Neural cell (in vitro differentiated cells): Measurements from ENCODE around the gene C14orf180. TPM values are rescaled to one million over a fixed set of nuclear protein-coding genes. Genes with fewer than 3 reads are reported as not detected.

Source experiments
- H2AFZ ChIP-seq: fragments of 200-600, 300-800 bp; sonication (generic), shearing (Covaris generic); 2 replicates; pipeline ENCODE4 v1.6.0; 2014; ENCODE audit warnings: low read depth, mild to moderate bottlenecking, antibody characterized with exemption, low read length, moderate library complexity
- H3F3A ChIP-seq: fragments of 200-600 bp; shearing (Covaris generic); 2 replicates; pipeline ENCODE4 v1.6.1; 2016; ENCODE audit warnings: mild to moderate bottlenecking, moderate library complexity, mixed read lengths, antibody characterized with exemption, low read length; ENCODE audit not compliant: insufficient read depth, poor library complexity, severe bottlenecking
- H3K27ac ChIP-seq: fragments of 200-600, 300-800 bp; sonication (generic), shearing (Covaris generic); 2 replicates; pipeline ENCODE4 v1.5.1; 2014; ENCODE audit warnings: mild to moderate bottlenecking, low read length, moderate library complexity
- H3K27me3 ChIP-seq: fragments of 300-800, 200-600 bp; sonication (generic), shearing (Covaris generic); 2 replicates; pipeline ENCODE4 v1.6.0; 2014; ENCODE audit warnings: mild to moderate bottlenecking, low read depth, low read length, moderate library complexity; ENCODE audit not compliant: insufficient read depth
- H3K36me3 ChIP-seq: fragments of 300-800, 200-600 bp; sonication (generic), shearing (Covaris generic); 2 replicates; pipeline ENCODE4 v1.5.1; 2014; ENCODE audit warnings: mild to moderate bottlenecking, antibody characterized with exemption, low read length, moderate library complexity; ENCODE audit not compliant: insufficient read depth
- H3K4me2 ChIP-seq: fragments of 300-800, 200-600 bp; sonication (generic), shearing (Covaris generic); 2 replicates; pipeline ENCODE4 v1.6.0; 2014; ENCODE audit warnings: mild to moderate bottlenecking, low read length
- H3K4me3 ChIP-seq: fragments of 300-800, 200-600 bp; sonication (generic), shearing (Covaris generic); 2 replicates; pipeline ENCODE4 v1.5.1; 2014; ENCODE audit warnings: mild to moderate bottlenecking, low read length, moderate library complexity
- H3K79me2 ChIP-seq: fragments of 200-600 bp; shearing (Covaris generic); replicated peaks from 2 replicates; pipeline ENCODE4 v1.6.0; 2014; ENCODE audit warnings: mild to moderate bottlenecking, low read length, moderate library complexity; ENCODE audit not compliant: insufficient read depth
- H3K9ac ChIP-seq: fragments of 300-800, 200-600 bp; sonication (generic), shearing (Covaris generic); 2 replicates; pipeline ENCODE4 v1.6.1; 2016; ENCODE audit warnings: mild to moderate bottlenecking, low read length, mixed read lengths
- H3K9me2 ChIP-seq: fragments of 200-600 bp; shearing (Covaris generic); 2 replicates; pipeline ENCODE4 v1.6.1; 2016; ENCODE audit warnings: mild to moderate bottlenecking, low read length, mixed read lengths; ENCODE audit not compliant: insufficient read depth
- H3K9me3 ChIP-seq: fragments of 200-600, 300-800 bp; sonication (generic), shearing (Covaris generic); 2 replicates; pipeline ENCODE4 v1.6.1; 2016; ENCODE audit warnings: mild to moderate bottlenecking, mixed run types, low read length, moderate library complexity, mixed read lengths
- H4K20me1 ChIP-seq: fragments of 200-600 bp; shearing (Covaris generic); 2 replicates; pipeline ENCODE4 v1.6.1; 2016; ENCODE audit warnings: mild to moderate bottlenecking, mixed run types; ENCODE audit not compliant: insufficient read depth
- EP300 ChIP-seq: fragments of 450-650 bp; conservative IDR thresholded peaks from 2 replicates; pipeline ENCODE4 v1.6.1; 2014; ENCODE audit warnings: antibody characterized with exemption, mild to moderate bottlenecking, moderate library complexity; ENCODE audit not compliant: poor library complexity, severe bottlenecking
- EZH2 ChIP-seq: fragments of 200-600, 300-800 bp; shearing (Covaris generic), sonication (generic); IDR thresholded peaks from 2 replicates; pipeline ENCODE4 v1.6.1; 2014; ENCODE audit warnings: antibody characterized with exemption, low read length, borderline replicate concordance, mild to moderate bottlenecking; ENCODE audit not compliant: insufficient read depth, poor library complexity, severe bottlenecking
- MXI1 ChIP-seq: fragments of 450-650 bp; conservative IDR thresholded peaks from 2 replicates; pipeline ENCODE4 v1.6.1; 2014; ENCODE audit warnings: antibody characterized with exemption, mild to moderate bottlenecking; ENCODE audit not compliant: poor library complexity, severe bottlenecking
- POLR2AphosphoS5 ChIP-seq: IDR thresholded peaks from 2 replicates; pipeline ENCODE4 v1.6.1; 2012
- RAD21 ChIP-seq: fragments of 450-650 bp; conservative IDR thresholded peaks from 2 replicates; pipeline ENCODE4 v1.6.1; 2014; ENCODE audit warnings: antibody characterized with exemption, mild to moderate bottlenecking, moderate library complexity
- SMC3 ChIP-seq: fragments of 450-650 bp; conservative IDR thresholded peaks from 2 replicates; pipeline ENCODE4 v1.6.1; 2014; ENCODE audit warnings: antibody characterized with exemption, mild to moderate bottlenecking, moderate library complexity; ENCODE audit not compliant: poor library complexity
- TAF1 ChIP-seq: IDR thresholded peaks from 2 replicates; pipeline ENCODE4 v1.6.1; 2012; ENCODE audit warnings: low read depth
- polyA plus RNA-seq: library from polyadenylated mRNA; depleted of rRNA; stranded (reverse); fragments of >200 nt; gene quantifications from 2 replicates; pipeline ENCODE4 v1.2.3, GENCODE V29; 2014
- TF ChIP-seq, protein P1 (sequence below): IDR thresholded peaks from 2 replicates; pipeline ENCODE4 v1.6.1; 2012; ENCODE audit warnings: borderline replicate concordance
- TF ChIP-seq, protein P2 (sequence below): fragments of 450-650 bp; IDR thresholded peaks from 2 replicates; pipeline ENCODE4 v1.5.1; 2014; ENCODE audit warnings: antibody characterized with exemption, mild to moderate bottlenecking, moderate library complexity; ENCODE audit not compliant: poor library complexity, severe bottlenecking

C14orf180 gene
- polyA plus RNA-seq, 1 donor from 2014 or later, result not detected

DNA sequence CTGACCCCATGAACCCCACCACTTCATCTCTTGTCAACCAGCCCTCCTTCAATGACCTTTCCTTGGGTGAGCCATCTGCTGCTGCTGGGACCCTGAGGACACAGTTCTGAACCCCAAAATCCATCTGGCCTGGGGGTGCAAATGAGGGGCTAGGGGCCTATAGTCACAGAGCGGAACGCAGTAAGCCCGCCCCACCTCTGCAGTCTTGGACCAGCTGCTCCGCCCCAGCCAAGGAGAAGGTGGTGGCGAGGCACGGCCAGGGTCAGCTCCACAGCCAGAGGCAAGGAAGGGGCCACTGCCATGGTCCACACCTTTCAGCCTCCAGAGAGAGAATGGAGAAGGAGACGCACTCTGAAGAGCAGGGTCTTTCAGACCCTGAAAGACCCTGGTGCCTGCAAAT is 19.9 kb downstream of the C14orf180 start:
- no peaks in the 10 kb centered on the region for H4K20me1 ChIP-seq
- H3K9me3 ChIP-seq, result no peaks in the 10 kb centered on the region
- H3K4me3 ChIP-seq, result no peak overlapping the region
- no peak overlapping the region for H2AFZ ChIP-seq
- no peaks in the 10 kb centered on the region for H3K36me3 ChIP-seq
- H3K9me2 ChIP-seq, result no peaks in the 10 kb centered on the region
- TF ChIP-seq, protein P1, sequence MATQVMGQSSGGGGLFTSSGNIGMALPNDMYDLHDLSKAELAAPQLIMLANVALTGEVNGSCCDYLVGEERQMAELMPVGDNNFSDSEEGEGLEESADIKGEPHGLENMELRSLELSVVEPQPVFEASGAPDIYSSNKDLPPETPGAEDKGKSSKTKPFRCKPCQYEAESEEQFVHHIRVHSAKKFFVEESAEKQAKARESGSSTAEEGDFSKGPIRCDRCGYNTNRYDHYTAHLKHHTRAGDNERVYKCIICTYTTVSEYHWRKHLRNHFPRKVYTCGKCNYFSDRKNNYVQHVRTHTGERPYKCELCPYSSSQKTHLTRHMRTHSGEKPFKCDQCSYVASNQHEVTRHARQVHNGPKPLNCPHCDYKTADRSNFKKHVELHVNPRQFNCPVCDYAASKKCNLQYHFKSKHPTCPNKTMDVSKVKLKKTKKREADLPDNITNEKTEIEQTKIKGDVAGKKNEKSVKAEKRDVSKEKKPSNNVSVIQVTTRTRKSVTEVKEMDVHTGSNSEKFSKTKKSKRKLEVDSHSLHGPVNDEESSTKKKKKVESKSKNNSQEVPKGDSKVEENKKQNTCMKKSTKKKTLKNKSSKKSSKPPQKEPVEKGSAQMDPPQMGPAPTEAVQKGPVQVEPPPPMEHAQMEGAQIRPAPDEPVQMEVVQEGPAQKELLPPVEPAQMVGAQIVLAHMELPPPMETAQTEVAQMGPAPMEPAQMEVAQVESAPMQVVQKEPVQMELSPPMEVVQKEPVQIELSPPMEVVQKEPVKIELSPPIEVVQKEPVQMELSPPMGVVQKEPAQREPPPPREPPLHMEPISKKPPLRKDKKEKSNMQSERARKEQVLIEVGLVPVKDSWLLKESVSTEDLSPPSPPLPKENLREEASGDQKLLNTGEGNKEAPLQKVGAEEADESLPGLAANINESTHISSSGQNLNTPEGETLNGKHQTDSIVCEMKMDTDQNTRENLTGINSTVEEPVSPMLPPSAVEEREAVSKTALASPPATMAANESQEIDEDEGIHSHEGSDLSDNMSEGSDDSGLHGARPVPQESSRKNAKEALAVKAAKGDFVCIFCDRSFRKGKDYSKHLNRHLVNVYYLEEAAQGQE, result no peak
- peaks cover 8% of the 10 kb centered on the region for H3K27me3 ChIP-seq
- no peak overlapping the region for H3K27ac ChIP-seq
- no peaks in the 10 kb centered on the region for H3K79me2 ChIP-seq
- no peak overlapping the region for H3K4me2 ChIP-seq
- H3K9ac ChIP-seq, result no peak overlapping the region
- H3F3A ChIP-seq, result no peaks in the 10 kb centered on the region

DNA sequence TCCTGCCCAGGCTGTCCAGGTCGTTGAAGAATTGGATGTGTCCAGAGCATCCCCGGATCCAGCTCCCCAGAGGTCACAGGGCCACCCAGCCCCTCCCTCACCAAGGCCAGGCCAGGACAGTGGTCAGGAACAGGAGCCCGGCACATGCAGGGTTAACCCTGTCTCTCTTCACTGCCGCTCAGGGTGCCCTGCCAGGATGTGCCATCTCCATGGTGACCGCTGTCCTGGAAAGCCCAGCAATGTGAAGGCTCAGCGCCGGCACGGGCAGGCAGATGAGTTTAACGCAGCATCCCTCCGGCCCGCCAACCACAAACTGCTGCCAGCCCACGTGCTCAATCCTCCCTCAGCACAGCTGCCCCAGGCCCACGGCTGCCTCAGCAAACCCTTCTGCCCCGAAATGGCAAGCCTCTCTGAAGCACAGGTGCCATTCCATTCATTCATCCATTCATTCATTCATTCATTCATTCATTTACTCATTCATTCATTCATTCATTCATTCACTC is 20.6 kb downstream of the C14orf180 start:
- Histone ChIP-seq H3K27ac (no peak overlapping the region), H3K27me3 (peaks cover 14% of the 10 kb centered on the region), H2AFZ (no peak overlapping the region), H3K9me3 (no peaks in the 10 kb centered on the region), H3K36me3 (no peaks in the 10 kb centered on the region), H4K20me1 (no peaks in the 10 kb centered on the region), H3K4me2 (no peak overlapping the region), H3K9ac (no peak overlapping the region), H3K9me2 (no peaks in the 10 kb centered on the region), H3K4me3 (no peak overlapping the region), H3F3A (no peaks in the 10 kb centered on the region), H3K79me2 (no peaks in the 10 kb centered on the region)
- no peak for TF ChIP-seq EP300
- TF ChIP-seq EZH2, result no peak
- TF ChIP-seq MXI1, result no peak
- no peak for TF ChIP-seq SMC3
- TF ChIP-seq, protein P2, sequence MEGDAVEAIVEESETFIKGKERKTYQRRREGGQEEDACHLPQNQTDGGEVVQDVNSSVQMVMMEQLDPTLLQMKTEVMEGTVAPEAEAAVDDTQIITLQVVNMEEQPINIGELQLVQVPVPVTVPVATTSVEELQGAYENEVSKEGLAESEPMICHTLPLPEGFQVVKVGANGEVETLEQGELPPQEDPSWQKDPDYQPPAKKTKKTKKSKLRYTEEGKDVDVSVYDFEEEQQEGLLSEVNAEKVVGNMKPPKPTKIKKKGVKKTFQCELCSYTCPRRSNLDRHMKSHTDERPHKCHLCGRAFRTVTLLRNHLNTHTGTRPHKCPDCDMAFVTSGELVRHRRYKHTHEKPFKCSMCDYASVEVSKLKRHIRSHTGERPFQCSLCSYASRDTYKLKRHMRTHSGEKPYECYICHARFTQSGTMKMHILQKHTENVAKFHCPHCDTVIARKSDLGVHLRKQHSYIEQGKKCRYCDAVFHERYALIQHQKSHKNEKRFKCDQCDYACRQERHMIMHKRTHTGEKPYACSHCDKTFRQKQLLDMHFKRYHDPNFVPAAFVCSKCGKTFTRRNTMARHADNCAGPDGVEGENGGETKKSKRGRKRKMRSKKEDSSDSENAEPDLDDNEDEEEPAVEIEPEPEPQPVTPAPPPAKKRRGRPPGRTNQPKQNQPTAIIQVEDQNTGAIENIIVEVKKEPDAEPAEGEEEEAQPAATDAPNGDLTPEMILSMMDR, result no peak
- TF ChIP-seq, protein P1, result no peak
- no peak for TF ChIP-seq POLR2AphosphoS5
- TF ChIP-seq TAF1, result no peak
- TF ChIP-seq RAD21, result no peak
